ENCODE measurements around the gene LRP1B. TPM values are rescaled to one million over a fixed set of nuclear protein-coding genes. Genes with fewer than 3 reads are reported as not detected.

LRP1B gene
- total RNA-seq, 4 donors from 2014 or later = 3.6 to 10.1 (median 6.1) TPM

DNA sequence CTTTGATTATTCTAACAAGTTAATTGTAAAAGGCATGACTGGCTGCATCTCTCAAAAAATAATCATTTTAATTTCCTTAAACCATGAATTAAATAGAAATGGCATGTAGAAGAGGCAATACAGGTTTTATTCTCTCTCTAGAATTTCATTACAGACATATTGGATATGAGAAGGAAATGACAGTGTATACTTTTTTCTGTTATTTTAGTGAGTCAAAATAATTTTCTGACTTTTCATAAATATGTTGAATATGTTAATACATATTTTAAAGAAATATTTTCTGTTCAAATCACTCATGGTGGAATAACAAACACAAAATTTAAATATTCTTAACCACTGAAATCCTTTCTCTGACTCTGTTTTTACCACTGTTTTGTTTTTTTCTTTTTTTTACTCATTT, 510.4 kb downstream of the LRP1B start:
- TF ChIP-seq, protein P1, sequence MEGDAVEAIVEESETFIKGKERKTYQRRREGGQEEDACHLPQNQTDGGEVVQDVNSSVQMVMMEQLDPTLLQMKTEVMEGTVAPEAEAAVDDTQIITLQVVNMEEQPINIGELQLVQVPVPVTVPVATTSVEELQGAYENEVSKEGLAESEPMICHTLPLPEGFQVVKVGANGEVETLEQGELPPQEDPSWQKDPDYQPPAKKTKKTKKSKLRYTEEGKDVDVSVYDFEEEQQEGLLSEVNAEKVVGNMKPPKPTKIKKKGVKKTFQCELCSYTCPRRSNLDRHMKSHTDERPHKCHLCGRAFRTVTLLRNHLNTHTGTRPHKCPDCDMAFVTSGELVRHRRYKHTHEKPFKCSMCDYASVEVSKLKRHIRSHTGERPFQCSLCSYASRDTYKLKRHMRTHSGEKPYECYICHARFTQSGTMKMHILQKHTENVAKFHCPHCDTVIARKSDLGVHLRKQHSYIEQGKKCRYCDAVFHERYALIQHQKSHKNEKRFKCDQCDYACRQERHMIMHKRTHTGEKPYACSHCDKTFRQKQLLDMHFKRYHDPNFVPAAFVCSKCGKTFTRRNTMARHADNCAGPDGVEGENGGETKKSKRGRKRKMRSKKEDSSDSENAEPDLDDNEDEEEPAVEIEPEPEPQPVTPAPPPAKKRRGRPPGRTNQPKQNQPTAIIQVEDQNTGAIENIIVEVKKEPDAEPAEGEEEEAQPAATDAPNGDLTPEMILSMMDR (IDR thresholded peaks at IDR 0.05) = no peak
- ATAC-seq (ENCODE audit: low FRiP score) = no peak

DNA sequence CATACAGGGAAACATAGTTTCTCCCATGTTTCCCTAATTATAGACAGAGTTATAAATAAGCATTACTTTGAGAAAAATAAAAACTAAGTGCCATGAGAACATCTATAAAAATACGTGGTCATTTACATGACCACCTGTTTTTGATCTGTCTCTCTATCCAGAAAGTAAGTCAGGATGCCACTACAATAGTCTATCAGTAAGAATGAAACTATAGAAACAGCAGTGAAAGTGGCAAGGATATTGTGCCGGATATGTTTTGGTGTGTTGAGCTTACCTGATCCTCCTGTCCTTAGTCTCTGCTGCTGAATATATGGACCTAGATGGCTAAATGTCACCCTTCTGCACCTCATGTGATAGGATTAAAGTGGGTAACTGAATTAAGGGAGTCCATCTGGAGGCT, 512.4 kb downstream of the LRP1B start:
- TF ChIP-seq, protein P1 (IDR thresholded peaks at IDR 0.05) = no peak
- DNase-seq (ENCODE audit: low spot score) (no peak), ATAC-seq (ENCODE audit: low FRiP score) (no peak)

More for the DNA sequence above, 510.4 kb downstream of the LRP1B start:
- no peak for DNase-seq (ENCODE audit: low spot score)

DNA sequence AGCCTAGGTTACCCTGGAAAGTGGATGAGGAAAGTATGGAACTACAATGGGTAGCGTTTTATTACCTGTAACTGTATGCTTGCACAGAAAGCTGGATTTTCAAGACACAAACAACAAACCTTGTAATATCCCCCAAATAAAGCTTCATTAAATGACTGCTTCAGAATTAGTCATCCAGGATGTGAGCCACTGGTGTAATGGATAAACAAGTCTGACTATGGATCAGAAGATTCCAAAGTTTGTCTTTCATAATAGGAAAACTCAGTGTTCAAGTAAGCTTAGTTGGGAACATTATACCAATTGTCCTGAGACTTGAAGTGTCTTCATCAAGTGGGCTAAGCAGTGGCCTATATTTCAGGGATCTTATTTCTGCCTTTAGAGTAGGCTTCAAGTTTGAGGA, 518.8 kb downstream of the LRP1B start:
- TF ChIP-seq, protein P1 (IDR thresholded peaks at IDR 0.05) = no peak
- ATAC-seq (ENCODE audit: low FRiP score) (no peak), DNase-seq (ENCODE audit: low spot score) (no peak)

DNA sequence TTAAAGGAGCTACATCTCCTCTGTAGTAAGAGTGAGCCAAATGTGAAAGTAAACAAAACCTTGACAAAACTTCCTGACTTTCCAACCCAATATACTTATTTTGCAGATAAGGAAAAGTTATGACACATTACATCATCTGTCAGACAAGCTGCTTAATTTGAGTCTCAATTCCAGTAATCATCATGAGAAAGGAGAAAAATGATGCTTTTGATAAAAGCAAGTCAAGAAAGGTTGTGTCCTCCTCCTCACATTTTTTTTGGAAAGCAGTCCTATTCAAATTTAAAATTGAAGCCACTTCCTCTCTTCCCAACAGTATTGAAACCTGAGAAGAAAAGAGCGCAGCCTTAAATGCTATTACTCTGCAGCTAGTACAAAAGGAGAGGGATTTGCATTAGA, 519.6 kb downstream of the LRP1B start:
- TF ChIP-seq, protein P1 (IDR thresholded peaks at IDR 0.05) = no peak
- ATAC-seq (ENCODE audit: low FRiP score) = no peak
- DNase-seq (ENCODE audit: low spot score) = no peak

DNA sequence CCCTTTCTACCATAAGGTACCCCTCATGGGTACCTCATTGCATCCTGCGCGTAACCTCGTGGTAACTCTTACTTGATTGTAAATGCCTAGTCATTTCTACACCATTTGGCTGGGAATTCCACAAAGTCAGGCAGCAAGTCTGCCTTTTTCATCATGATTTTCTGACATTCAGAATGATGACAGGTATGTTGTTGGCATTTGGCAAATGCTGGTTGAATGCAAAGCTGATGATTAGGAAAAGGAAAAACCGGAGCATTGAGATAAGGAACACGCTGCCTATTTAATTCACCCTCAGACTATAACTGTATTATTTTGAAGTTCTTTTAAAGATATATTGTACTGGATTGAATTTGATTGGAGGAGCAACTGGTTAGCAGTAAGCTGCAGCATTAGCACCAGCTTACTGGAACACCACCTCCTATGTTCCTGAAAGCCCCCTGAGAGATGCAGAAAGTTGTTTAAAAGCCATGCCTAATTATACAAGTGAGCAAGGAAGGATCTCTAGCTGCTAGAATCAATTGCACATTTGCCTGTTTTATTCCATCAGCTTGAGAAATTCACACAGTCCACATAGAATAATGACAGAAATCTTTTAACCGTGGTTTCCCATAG, 520.1 kb downstream of the LRP1B start:
- DNase-seq (ENCODE audit: low spot score) (no peak), ATAC-seq (ENCODE audit: low FRiP score) (no peak)
- TF ChIP-seq, protein P1 (IDR thresholded peaks at IDR 0.05) = no peak

DNA sequence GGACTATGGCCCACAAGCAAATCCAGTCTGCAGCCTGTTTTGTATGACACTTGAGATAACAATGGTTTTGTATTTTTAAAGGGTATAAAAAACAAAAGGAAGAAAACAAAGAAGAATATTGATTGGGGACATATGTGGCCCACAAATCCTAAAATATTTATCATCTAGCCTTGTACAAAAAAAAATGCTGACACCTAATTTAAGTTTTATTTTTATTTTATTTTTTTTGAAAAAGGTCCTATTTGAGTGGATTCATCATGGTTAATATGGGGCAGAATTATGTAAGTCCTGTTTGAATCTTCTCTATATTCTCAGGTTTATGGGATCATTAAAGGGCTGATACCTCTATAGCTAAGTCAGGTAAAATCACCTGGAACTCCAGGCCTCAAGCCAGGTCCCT, 525.7 kb downstream of the LRP1B start:
- DNase-seq (ENCODE audit: low spot score) = no peak
- TF ChIP-seq, protein P1 (IDR thresholded peaks at IDR 0.05) = no peak
- ATAC-seq (ENCODE audit: low FRiP score) = no peak

DNA sequence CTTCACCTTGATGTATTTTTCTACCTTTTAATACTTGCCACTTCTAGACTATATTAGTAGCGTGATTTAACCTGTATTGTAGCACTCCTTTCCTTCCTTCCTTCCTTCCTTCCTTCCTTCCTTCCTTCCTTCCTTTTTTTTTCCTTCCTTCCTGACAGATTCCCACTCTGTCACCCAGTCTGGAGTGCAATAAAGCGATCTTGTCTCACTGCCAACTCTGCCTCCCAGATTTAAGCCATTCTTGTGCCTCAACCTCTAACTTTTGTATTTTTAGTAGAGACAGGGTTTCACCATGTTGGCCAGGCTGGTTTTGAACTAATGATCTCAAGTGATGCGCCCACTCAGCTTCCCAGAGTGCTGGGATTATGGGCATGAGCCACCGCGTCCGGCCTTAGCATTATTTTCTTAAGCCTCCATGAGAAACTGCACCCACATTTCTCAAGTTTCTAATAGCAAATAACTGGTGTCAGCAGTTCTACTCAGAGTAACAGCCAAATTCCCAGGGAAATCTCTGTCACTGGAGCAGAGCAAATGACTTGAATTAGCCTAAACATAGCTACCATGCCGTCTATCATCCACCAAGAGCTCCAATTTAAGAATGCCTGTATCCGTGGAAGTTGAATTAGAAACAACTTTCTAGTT, 529.2 kb downstream of the LRP1B start:
- TF ChIP-seq, protein P1 (IDR thresholded peaks at IDR 0.05) = no peak
- no peak for ATAC-seq (ENCODE audit: low FRiP score)
- DNase-seq (ENCODE audit: low spot score) = no peak

Data from omental fat pad (tissue), 4 donors.